Kidney epithelial cell (primary cell): Measurements from ENCODE around the gene PPP6R3. TPM values are rescaled to one million over a fixed set of nuclear protein-coding genes. Genes with fewer than 3 reads are reported as not detected.

Experiments used
- DNase-seq: peaks from one replicate; pipeline ENCODE4 v3.0.0-alpha.2; 2010; ENCODE audit warnings: low read depth
- H3K27me3 ChIP-seq: 2 replicates; pipeline ENCODE4 v1.6.0; 2011; ENCODE audit warnings: low read length; ENCODE audit not compliant: control insufficient read depth, insufficient read depth
- H3K36me3 ChIP-seq: 2 replicates; pipeline ENCODE4 v1.5.1; 2011; ENCODE audit warnings: low read length; ENCODE audit not compliant: control insufficient read depth, insufficient read depth
- H3K4me3 ChIP-seq: 2 replicates; pipeline ENCODE4 v1.5.1; 2011; ENCODE audit warnings: low read depth, mild to moderate bottlenecking, control low read depth, low read length
- CTCF ChIP-seq: IDR thresholded peaks from 2 replicates; pipeline ENCODE4 v1.5.1; 2011; ENCODE audit warnings: mild to moderate bottlenecking, moderate library complexity, low read length, control low read depth, inconsistent platforms; ENCODE audit not compliant: insufficient read depth, poor library complexity, severe bottlenecking
- total RNA-seq: library from RNA; depleted of rRNA; stranded (reverse); fragments of >200 nt; gene quantifications from 2 replicates; pipeline ENCODE4 v1.2.3, GENCODE V29; 2015

Gene PPP6R3
- total RNA-seq, 1 donor from 2014 or later = 71.7 TPM

GRCh38 chr11:68564261-68564660 is 103.7 kb downstream of the PPP6R3 start:
- no peak for DNase-seq
- no peak for TF ChIP-seq CTCF
- no peak overlapping the region for H3K4me3 ChIP-seq
- H3K27me3 ChIP-seq = no peaks in the 10 kb centered on the region
- H3K36me3 ChIP-seq = no peaks in the 10 kb centered on the region

- Histone ChIP-seq H3K4me3 (no peak overlapping the region), H3K36me3 (no peaks in the 10 kb centered on the region), H3K27me3 (no peaks in the 10 kb centered on the region)
- no peak for TF ChIP-seq CTCF
- DNase-seq = no peak
Observed at GRCh38 chr11:68565768-68566167, 105.2 kb downstream of the PPP6R3 start.

GRCh38 chr11:68567553-68567952 is 107.0 kb downstream of the PPP6R3 start:
- no peak for DNase-seq
- TF ChIP-seq CTCF = no peak
- no peak overlapping the region for H3K4me3 ChIP-seq
- peaks cover 1% of the 10 kb centered on the region for H3K36me3 ChIP-seq
- no peaks in the 10 kb centered on the region for H3K27me3 ChIP-seq

- no peak overlapping the region for H3K4me3 ChIP-seq
- no peaks in the 10 kb centered on the region for H3K27me3 ChIP-seq
- DNase-seq = no peak
- no peak for TF ChIP-seq CTCF
- peaks cover 1% of the 10 kb centered on the region for H3K36me3 ChIP-seq
Observed at GRCh38 chr11:68569357-68569756, 108.8 kb downstream of the PPP6R3 start.

GRCh38 chr11:68570691-68571090 is 110.1 kb downstream of the PPP6R3 start:
- Histone ChIP-seq H3K4me3 (no peak overlapping the region), H3K36me3 (peaks cover 1% of the 10 kb centered on the region), H3K27me3 (no peaks in the 10 kb centered on the region)
- DNase-seq = no peak
- TF ChIP-seq CTCF = no peak

- TF ChIP-seq CTCF = no peak
- peaks cover 1% of the 10 kb centered on the region for H3K36me3 ChIP-seq
- DNase-seq = no peak
- H3K27me3 ChIP-seq = no peaks in the 10 kb centered on the region
- no peak overlapping the region for H3K4me3 ChIP-seq
Observed at GRCh38 chr11:68574308-68574707, 113.8 kb downstream of the PPP6R3 start.
